RWPE1 (cell line): ENCODE results near the gene HSPA12A.

Source experiments
- CTCF ChIA-PET: fragments of 350-600 bp; sonication (Branson Sonifier 250); formaldehyde crosslinking; extraction: SDS; loops from one replicate; lab custom pipeline; 2021; lab: Yijun Ruan, JAX
- POLR2A ChIA-PET: fragments of 400-600 bp; formaldehyde crosslinking; extraction: SDS; loops from one replicate; lab custom pipeline; 2020; ENCODE audit warnings: antibody characterized with exemption; ENCODE audit not compliant: low non-redundant PET; lab: Yijun Ruan, JAX
- DNase-seq: peaks from one replicate; pipeline ENCODE4 v3.0.0; 2012; ENCODE audit warnings: low spot score
- H3K27ac ChIP-seq: fragments of 450-650 bp; 2 replicates; pipeline ENCODE4 v1.5.1; 2017
- CTCF ChIP-seq: fragments of 450-650 bp; conservative IDR thresholded peaks from 2 replicates; pipeline ENCODE4 v1.5.1; 2017; ENCODE audit warnings: low read depth, mild to moderate bottlenecking

HSPA12A gene

DNA sequence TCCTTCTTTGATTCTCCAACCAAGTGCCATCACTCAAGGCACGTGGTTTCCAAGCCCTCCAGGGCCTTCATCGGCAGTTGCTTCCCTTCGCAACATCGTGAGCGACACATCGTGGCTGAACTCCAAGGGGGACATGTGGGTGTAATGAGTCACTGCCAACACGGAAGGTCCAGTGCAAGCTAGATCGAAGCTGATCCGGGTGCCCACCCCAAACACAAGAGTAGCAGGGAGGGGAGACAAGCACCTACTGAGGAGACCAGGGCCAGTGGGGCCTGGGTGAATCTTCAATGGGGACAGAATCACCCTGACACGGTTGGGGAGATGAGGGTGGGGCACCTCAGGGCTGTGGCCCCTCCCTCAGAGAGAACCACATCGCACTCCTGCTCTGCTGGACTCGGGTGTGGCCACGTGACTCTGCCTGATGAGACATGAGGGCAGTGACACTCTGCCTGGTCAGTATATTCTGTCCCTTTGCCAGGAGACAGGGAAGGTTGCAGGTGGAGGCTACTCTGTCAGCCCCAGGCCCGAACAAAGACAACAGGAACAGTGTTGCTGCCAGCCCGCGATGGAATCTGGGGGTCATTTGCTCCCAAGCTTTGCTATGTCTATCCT, 36.8 kb upstream of the HSPA12A start:
- ChIA-PET CTCF (interaction anchor here (0.6 to 1.7 kb wide), 5 partner anchors 9 to 389 kb away, joined by 3 to 7 read pairs (median 4); no protein-coding TSS in a partner anchor), POLR2A (no interaction called here)
- TF ChIP-seq CTCF = no peak
- no peak overlapping the region for H3K27ac ChIP-seq
- no peak for DNase-seq

- ChIA-PET POLR2A (no interaction called here), CTCF (interaction anchor here (0.5 to 3.0 kb wide), 4 partner anchors 11 to 1682 kb away, joined by 3 to 20 read pairs (median 4); no protein-coding TSS in a partner anchor)
- no peak for DNase-seq
- TF ChIP-seq CTCF = no peak
- H3K27ac ChIP-seq = peak overlapping the region; percentile 29
Measured at GRCh38 chr10:116777006-116777405, 34.6 kb upstream of the HSPA12A start.

GRCh38 chr10:116775488-116776400, 33.4 kb upstream of the HSPA12A start:
- DNase-seq = no peak
- CTCF ChIA-PET = interaction anchor here (0.6 to 3.0 kb wide), 2 partner anchors 13 to 143 kb away, joined by 5 to 20 read pairs; no protein-coding TSS in a partner anchor
- POLR2A ChIA-PET = no interaction called here

GRCh38 chr10:116774728-116775151, 32.4 kb upstream of the HSPA12A start:
- peak overlapping the region; percentile 71 for H3K27ac ChIP-seq
- peak; percentile 70 for DNase-seq
- CTCF ChIA-PET = interaction anchor here (2.3 kb wide), 1 partner anchor 13 kb away, joined by 5 read pairs; no protein-coding TSS in a partner anchor
- no peak for TF ChIP-seq CTCF
- POLR2A ChIA-PET = interaction anchor here (0.6 kb wide), 1 partner anchor 41 kb away, joined by 12 read pairs; no protein-coding TSS in a partner anchor

More at GRCh38 chr10:116775488-116776400, 33.4 kb upstream of the HSPA12A start:
- no peak for TF ChIP-seq CTCF
- H3K27ac ChIP-seq = peak overlapping the region; percentile 71

GRCh38 chr10:116772909-116773705, 30.7 kb upstream of the HSPA12A start:
- no peak for TF ChIP-seq CTCF
- no peak for DNase-seq
- ChIA-PET CTCF (interaction anchor here (0.6 to 2.3 kb wide), 2 partner anchors 15 to 658 kb away, joined by 3 to 5 read pairs; no protein-coding TSS in a partner anchor), POLR2A (no interaction called here)
- H3K27ac ChIP-seq = peak overlapping the region; percentile 71
